Stimulated activated CD8-positive, alpha-beta memory T cell treated with anti-CD3 and anti-CD28 coated beads, Interleukin-15, amount 100 ng/mL, for 48 hours (primary cell): ENCODE results near the gene BTBD9.

Experiments used
- DNase-seq, 2 donors: peaks; one replicate each; pipeline ENCODE4 v3.0.0-alpha.2; 2020; ENCODE audit warnings: low read depth in 2 of 2

The BTBD9 gene

GRCh38 chr6:38481851-38482250, 157.9 kb downstream of the BTBD9 start:
- DNase-seq = no peak

GRCh38 chr6:38481211-38481836, 158.4 kb downstream of the BTBD9 start:
- no peak for DNase-seq

- no peak for DNase-seq
Observed at GRCh38 chr6:38480036-38480435, 159.7 kb downstream of the BTBD9 start.

GRCh38 chr6:38479331-38479730, 160.4 kb downstream of the BTBD9 start:
- no peak for DNase-seq

- DNase-seq = no peak
Observed at GRCh38 chr6:38477680-38478260, 162.0 kb downstream of the BTBD9 start.

- DNase-seq = no peak
Observed at GRCh38 chr6:38476888-38477287, 162.8 kb downstream of the BTBD9 start.

- no peak for DNase-seq
Observed at GRCh38 chr6:38476141-38476540, 163.6 kb downstream of the BTBD9 start.

- DNase-seq = no peak
Observed at GRCh38 chr6:38470548-38470947, 169.2 kb downstream of the BTBD9 start.

GRCh38 chr6:38467566-38467965, 172.2 kb downstream of the BTBD9 start:
- no peak for DNase-seq

- no peak for DNase-seq
Observed at GRCh38 chr6:38460186-38460585, 179.5 kb downstream of the BTBD9 start.

GRCh38 chr6:38459291-38459690, 180.4 kb downstream of the BTBD9 start:
- DNase-seq = no peak

- DNase-seq = no peak
Observed at GRCh38 chr6:38453861-38454260, 185.9 kb downstream of the BTBD9 start.

- no peak for DNase-seq
Observed at GRCh38 chr6:38452816-38453660, 186.7 kb downstream of the BTBD9 start.

- DNase-seq = no peak
Observed at GRCh38 chr6:38450717-38451116, 189.0 kb downstream of the BTBD9 start.

- no peak for DNase-seq
Observed at GRCh38 chr6:38445925-38446324, 193.8 kb downstream of the BTBD9 start.

GRCh38 chr6:38445336-38445735, 194.4 kb downstream of the BTBD9 start:
- no peak for DNase-seq

GRCh38 chr6:38443352-38444144, 196.2 kb downstream of the BTBD9 start:
- no peak for DNase-seq

- DNase-seq = no peak
Observed at GRCh38 chr6:38438097-38438496, 201.6 kb downstream of the BTBD9 start.

- no peak for DNase-seq
Observed at GRCh38 chr6:38436726-38437465, 202.8 kb downstream of the BTBD9 start.

GRCh38 chr6:38435330-38435729, 204.4 kb downstream of the BTBD9 start:
- DNase-seq = no peak

- no peak for DNase-seq
Observed at GRCh38 chr6:38434051-38434450, 205.7 kb downstream of the BTBD9 start.
